Activated CD4-positive, alpha-beta T cell treated with anti-CD3 and anti-CD28 coated beads for 36 hours (primary cell): ENCODE measurements around the gene CAV1. TPM values are rescaled to one million over a fixed set of nuclear protein-coding genes. Genes with fewer than 3 reads are reported as not detected.

Source experiments
- ATAC-seq: fragments of 200-7000 bp; cut with Tn5 transposase; one replicate; pipeline ENCODE4 v1.10.0; 2021; ENCODE audit warnings: mild to moderate bottlenecking, moderate library complexity
- CTCF ChIA-PET: fragments of 350-600 bp; sonication (Branson Sonifier 250); formaldehyde crosslinking; loops from one replicate; lab custom pipeline; 2021; ENCODE audit warnings: antibody characterized with exemption; lab: Charles Lee
- POLR2A ChIA-PET: fragments of 350-600 bp; sonication (Branson Sonifier 250); formaldehyde crosslinking; loops from one replicate; lab custom pipeline; 2021; ENCODE audit warnings: antibody characterized with exemption, inconsistent platforms; lab: Charles Lee
- DNase-seq: peaks from one replicate; pipeline ENCODE4 v3.0.0-alpha.2; 2020
- H3K27ac Mint-ChIP-seq: one replicate; pipeline ENCODE4 v1.8.0; 2021; ENCODE audit warnings: mixed read lengths
- H3K27me3 Mint-ChIP-seq: one replicate; pipeline ENCODE4 v1.8.0; 2021; ENCODE audit warnings: mixed read lengths
- H3K36me3 Mint-ChIP-seq: one replicate; pipeline ENCODE4 v1.8.0; 2021; ENCODE audit warnings: low read depth, mixed read lengths
- H3K4me1 Mint-ChIP-seq: one replicate; pipeline ENCODE4 v1.8.0; 2021; ENCODE audit warnings: mixed read lengths
- H3K4me3 Mint-ChIP-seq: one replicate; pipeline ENCODE4 v1.8.0; 2021; ENCODE audit warnings: mild to moderate bottlenecking, moderate library complexity, mixed read lengths
- H3K9me3 Mint-ChIP-seq: one replicate; pipeline ENCODE4 v1.8.0; 2021; ENCODE audit warnings: low read depth, mixed read lengths
- intact Hi-C, 2 experiments: fragments of 100-400 bp; cut with DNase I in 1 of 2; cut with micrococcal nuclease in 1 of 2; formaldehyde crosslinking; loops; one replicate each; pipeline versions ENCODE4 v1.14.2 to v1.15.1; 2022 to 2024; cut with DNase I, micrococcal nuclease
- total RNA-seq, 2 experiments: library from RNA; stranded (reverse); gene quantifications; one replicate each; pipeline ENCODE4 v1.2.3, GENCODE V29; 2021

CAV1 gene
- total RNA-seq, 2 experiments from 2014 or later: 0.25 TPM

DNA sequence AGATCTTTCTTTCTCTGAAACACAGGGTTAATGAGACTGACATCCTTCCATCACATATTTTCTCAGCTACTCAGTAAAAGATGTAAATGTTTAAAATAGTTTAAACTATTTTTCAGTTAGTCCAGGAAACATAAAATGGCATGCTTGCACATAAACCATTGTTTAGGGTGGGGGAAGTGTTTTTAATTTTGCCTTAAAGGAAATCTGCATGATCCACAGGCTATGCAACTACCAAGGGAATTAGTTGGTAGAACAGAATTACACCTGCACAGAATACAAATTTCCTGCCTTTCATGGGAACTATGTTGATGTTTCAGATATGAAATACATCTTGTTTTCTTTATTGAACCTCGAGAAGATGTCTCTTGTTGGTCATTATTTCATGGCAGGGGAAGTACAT, 10.6 kb downstream of the CAV1 start:
- H3K4me1 Mint-ChIP-seq: no peaks in the 10 kb centered on the region
- ChIA-PET CTCF (no interaction called here), POLR2A (no interaction called here)
- peaks cover 17% of the 10 kb centered on the region for H3K27me3 Mint-ChIP-seq
- peaks cover 2% of the 10 kb centered on the region for H3K9me3 Mint-ChIP-seq
- H3K4me3 Mint-ChIP-seq: no peak overlapping the region
- ATAC-seq: no peak
- intact Hi-C loops: no loop called here
- H3K27ac Mint-ChIP-seq: no peak overlapping the region
- DNase-seq: no peak
- no peaks in the 10 kb centered on the region for H3K36me3 Mint-ChIP-seq

GRCh38 chr7:116538138-116538537, 13.3 kb downstream of the CAV1 start:
- no peaks in the 10 kb centered on the region for H3K4me1 Mint-ChIP-seq
- ATAC-seq (no peak), DNase-seq (no peak)
- no peak overlapping the region for H3K27ac Mint-ChIP-seq
- peaks cover 2% of the 10 kb centered on the region for H3K9me3 Mint-ChIP-seq
- peaks cover 15% of the 10 kb centered on the region for H3K27me3 Mint-ChIP-seq
- POLR2A ChIA-PET: no interaction called here
- no peak overlapping the region for H3K4me3 Mint-ChIP-seq
- intact Hi-C loops: no loop called here
- CTCF ChIA-PET: no interaction called here
- no peaks in the 10 kb centered on the region for H3K36me3 Mint-ChIP-seq

- intact Hi-C loops: no loop called here
- peaks cover 2% of the 10 kb centered on the region for H3K9me3 Mint-ChIP-seq
- H3K36me3 Mint-ChIP-seq: no peaks in the 10 kb centered on the region
- ChIA-PET CTCF (no interaction called here), POLR2A (no interaction called here)
- H3K4me1 Mint-ChIP-seq: no peaks in the 10 kb centered on the region
- no peak overlapping the region for H3K4me3 Mint-ChIP-seq
- peaks cover 16% of the 10 kb centered on the region for H3K27me3 Mint-ChIP-seq
- ATAC-seq: no peak
- no peak for DNase-seq
- H3K27ac Mint-ChIP-seq: no peak overlapping the region
Measured at GRCh38 chr7:116539879-116540278, 15.0 kb downstream of the CAV1 start.

GRCh38 chr7:116540743-116541142, 15.9 kb downstream of the CAV1 start:
- no peak for DNase-seq
- H3K27me3 Mint-ChIP-seq: peaks cover 16% of the 10 kb centered on the region
- peaks cover 2% of the 10 kb centered on the region for H3K9me3 Mint-ChIP-seq
- no peaks in the 10 kb centered on the region for H3K4me1 Mint-ChIP-seq
- H3K4me3 Mint-ChIP-seq: no peak overlapping the region
- intact Hi-C loops: no loop called here
- ATAC-seq: no peak
- no peaks in the 10 kb centered on the region for H3K36me3 Mint-ChIP-seq
- ChIA-PET CTCF (no interaction called here), POLR2A (no interaction called here)
- H3K27ac Mint-ChIP-seq: no peak overlapping the region

DNA sequence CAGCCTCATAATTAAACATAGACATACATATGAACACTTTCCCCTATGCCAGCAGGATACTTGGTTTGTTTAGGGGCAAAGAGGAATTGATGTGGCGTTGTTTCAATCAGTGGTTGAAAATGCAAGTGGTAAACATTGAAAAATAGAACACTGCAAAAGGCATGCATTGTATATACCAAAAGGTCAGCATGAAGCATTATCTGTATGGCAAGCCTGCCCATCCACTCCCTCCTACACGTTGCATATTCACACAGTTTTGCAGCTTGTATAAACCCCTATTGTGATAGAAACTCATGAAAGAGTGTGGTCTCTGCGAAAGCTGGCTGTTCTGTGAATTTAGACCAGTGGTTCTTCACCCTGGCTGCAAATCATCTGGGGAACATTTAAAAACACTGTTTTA, 17.1 kb downstream of the CAV1 start:
- POLR2A ChIA-PET: no interaction called here
- Mint-ChIP-seq H3K9me3 (peaks cover 2% of the 10 kb centered on the region), H3K27me3 (peaks cover 16% of the 10 kb centered on the region), H3K4me1 (no peaks in the 10 kb centered on the region), H3K27ac (no peak overlapping the region), H3K4me3 (no peak overlapping the region), H3K36me3 (no peaks in the 10 kb centered on the region)
- ATAC-seq: no peak
- CTCF ChIA-PET: no interaction called here
- intact Hi-C loops: no loop called here
- no peak for DNase-seq

- intact Hi-C loops: no loop called here
- peaks cover 2% of the 10 kb centered on the region for H3K9me3 Mint-ChIP-seq
- no peaks in the 10 kb centered on the region for H3K36me3 Mint-ChIP-seq
- H3K27ac Mint-ChIP-seq: no peak overlapping the region
- ATAC-seq (no peak), DNase-seq (no peak)
- CTCF ChIA-PET: interaction anchor here (0.8 kb wide), 1 partner anchor 134 kb away, joined by 3 read pairs; no protein-coding TSS in a partner anchor
- POLR2A ChIA-PET: no interaction called here
- no peak overlapping the region for H3K4me3 Mint-ChIP-seq
- H3K4me1 Mint-ChIP-seq: no peaks in the 10 kb centered on the region
- H3K27me3 Mint-ChIP-seq: peaks cover 16% of the 10 kb centered on the region
Measured at GRCh38 chr7:116542618-116543017, 17.8 kb downstream of the CAV1 start.

DNA sequence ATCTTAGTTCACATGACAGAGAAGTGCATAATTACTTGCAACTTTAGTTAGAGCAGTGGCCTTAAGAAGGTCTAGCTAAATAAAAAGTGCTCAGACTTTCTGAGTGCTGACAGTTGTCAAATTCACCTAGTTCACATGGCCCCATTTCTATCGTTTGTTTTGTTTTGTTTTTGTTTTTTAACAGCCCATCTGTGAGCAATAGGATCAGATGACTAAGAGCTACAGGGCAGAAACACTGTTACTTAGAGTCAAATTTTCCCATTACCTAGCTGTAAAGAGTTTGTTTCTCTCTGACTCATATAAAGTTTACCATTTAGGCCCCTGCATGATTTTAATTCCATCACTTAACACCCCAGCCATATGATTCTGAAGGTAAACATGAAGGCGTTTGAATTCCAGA, 18.8 kb downstream of the CAV1 start:
- intact Hi-C loops: no loop called here
- DNase-seq (no peak), ATAC-seq (no peak)

GRCh38 chr7:116544487-116544886, 19.7 kb downstream of the CAV1 start:
- intact Hi-C loops: no loop called here
- H3K27me3 Mint-ChIP-seq: peaks cover 13% of the 10 kb centered on the region
- H3K4me3 Mint-ChIP-seq: no peak overlapping the region
- ATAC-seq (no peak), DNase-seq (no peak)
- H3K4me1 Mint-ChIP-seq: no peaks in the 10 kb centered on the region
- ChIA-PET CTCF (interaction anchor here (0.9 to 1.1 kb wide), 2 partner anchors 18 to 285 kb away, joined by 3 to 4 read pairs; no protein-coding TSS in a partner anchor), POLR2A (interaction anchor here (0.6 kb wide), 1 partner anchor 1783 kb away, joined by 3 read pairs; no protein-coding TSS in a partner anchor)
- H3K36me3 Mint-ChIP-seq: no peaks in the 10 kb centered on the region
- no peak overlapping the region for H3K27ac Mint-ChIP-seq
- H3K9me3 Mint-ChIP-seq: no peaks in the 10 kb centered on the region

More for the DNA sequence above, 18.8 kb downstream of the CAV1 start:
- peaks cover 2% of the 10 kb centered on the region for H3K9me3 Mint-ChIP-seq
- H3K4me3 Mint-ChIP-seq: no peak overlapping the region
- ChIA-PET POLR2A (no interaction called here), CTCF (interaction anchor here (0.9 to 1.2 kb wide), 3 partner anchors 15 to 284 kb away, joined by 3 to 4 read pairs (median 3); no protein-coding TSS in a partner anchor)
- peaks cover 19% of the 10 kb centered on the region for H3K27me3 Mint-ChIP-seq
- no peaks in the 10 kb centered on the region for H3K36me3 Mint-ChIP-seq
- H3K4me1 Mint-ChIP-seq: no peaks in the 10 kb centered on the region
- no peak overlapping the region for H3K27ac Mint-ChIP-seq

DNA sequence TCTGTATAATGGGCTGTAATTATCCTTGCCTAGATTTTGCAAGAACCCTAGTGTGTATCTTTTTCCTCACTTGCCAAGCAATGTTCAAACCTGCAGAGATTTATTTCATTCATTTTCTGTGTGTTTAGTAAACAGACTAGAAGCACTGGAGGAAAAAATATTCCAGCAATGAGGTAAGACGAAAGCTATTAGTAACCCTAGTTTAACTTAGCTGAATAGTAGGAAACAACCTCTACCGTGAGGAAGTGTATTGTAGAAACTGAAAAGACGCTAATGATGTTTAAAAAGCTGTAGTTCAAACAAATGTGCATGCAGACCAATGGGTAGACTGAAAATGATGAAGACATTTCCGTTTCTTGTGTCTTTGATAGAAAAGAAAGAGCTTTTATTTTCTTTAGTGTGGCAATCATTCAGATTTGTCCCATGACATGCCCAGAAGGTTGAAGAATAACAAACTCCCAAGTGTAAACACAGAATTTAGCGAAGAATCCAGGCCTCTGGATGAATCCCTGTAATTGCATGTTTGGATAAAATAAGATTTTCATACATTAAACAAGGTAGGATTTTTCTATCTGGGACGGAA, 20.7 kb downstream of the CAV1 start:
- POLR2A ChIA-PET: no interaction called here
- intact Hi-C loops: no loop called here
- DNase-seq (no peak), ATAC-seq (no peak)
- H3K4me1 Mint-ChIP-seq: no peaks in the 10 kb centered on the region
- H3K27ac Mint-ChIP-seq: no peak overlapping the region
- no peaks in the 10 kb centered on the region for H3K36me3 Mint-ChIP-seq
- CTCF ChIA-PET: interaction anchor here (1.2 kb wide), 1 partner anchor 19 kb away, joined by 4 read pairs; no protein-coding TSS in a partner anchor
- H3K4me3 Mint-ChIP-seq: no peak overlapping the region
- H3K9me3 Mint-ChIP-seq: no peaks in the 10 kb centered on the region
- H3K27me3 Mint-ChIP-seq: peaks cover 13% of the 10 kb centered on the region

DNA sequence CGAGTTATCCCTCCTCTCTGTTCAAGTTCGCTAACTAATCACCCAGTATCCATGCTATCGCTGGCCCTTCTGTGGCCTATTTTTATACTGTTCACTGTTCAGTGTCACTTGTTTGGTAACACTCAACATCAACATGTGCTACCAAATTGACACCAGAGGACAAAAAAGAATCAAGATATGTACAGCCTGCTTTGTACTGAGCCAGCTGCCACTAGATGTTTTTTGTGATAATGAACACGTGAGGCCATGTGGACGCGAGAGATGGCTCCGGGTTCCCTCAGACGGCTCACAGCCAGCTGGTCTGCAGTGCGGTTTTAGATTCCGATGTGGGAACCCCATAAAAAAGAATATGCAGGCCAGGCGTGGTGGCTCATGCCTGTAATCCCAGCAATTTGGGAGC, 21.2 kb downstream of the CAV1 start:
- Mint-ChIP-seq H3K9me3 (no peaks in the 10 kb centered on the region), H3K36me3 (no peaks in the 10 kb centered on the region), H3K27me3 (peaks cover 12% of the 10 kb centered on the region), H3K4me1 (no peaks in the 10 kb centered on the region), H3K27ac (no peak overlapping the region), H3K4me3 (no peak overlapping the region)
- POLR2A ChIA-PET: no interaction called here
- no peak for DNase-seq
- no peak for ATAC-seq
- CTCF ChIA-PET: interaction anchor here (0.7 to 1.2 kb wide), 2 partner anchors 20 to 141 kb away, joined by 4 read pairs; no protein-coding TSS in a partner anchor
- intact Hi-C loops: no loop called here

- Mint-ChIP-seq H3K27ac (no peak overlapping the region), H3K27me3 (peaks cover 7% of the 10 kb centered on the region), H3K9me3 (no peaks in the 10 kb centered on the region), H3K4me1 (no peaks in the 10 kb centered on the region), H3K36me3 (no peaks in the 10 kb centered on the region), H3K4me3 (no peak overlapping the region)
- no peak for DNase-seq
- intact Hi-C loops: no loop called here
- POLR2A ChIA-PET: no interaction called here
- ATAC-seq: no peak
- CTCF ChIA-PET: interaction anchor here (0.7 kb wide), 1 partner anchor 140 kb away, joined by 4 read pairs; no protein-coding TSS in a partner anchor
Measured at GRCh38 chr7:116546916-116547315, 22.1 kb downstream of the CAV1 start.

- H3K4me1 Mint-ChIP-seq: no peaks in the 10 kb centered on the region
- ATAC-seq: no peak
- H3K36me3 Mint-ChIP-seq: no peaks in the 10 kb centered on the region
- no peak overlapping the region for H3K27ac Mint-ChIP-seq
- no peak overlapping the region for H3K4me3 Mint-ChIP-seq
- H3K27me3 Mint-ChIP-seq: peaks cover 7% of the 10 kb centered on the region
- no peaks in the 10 kb centered on the region for H3K9me3 Mint-ChIP-seq
- POLR2A ChIA-PET: no interaction called here
- no peak for DNase-seq
- intact Hi-C loops: no loop called here
- CTCF ChIA-PET: no interaction called here
Measured at GRCh38 chr7:116547347-116547746, 22.5 kb downstream of the CAV1 start.
